ENCODE results near the gene RPS24.

- TF ChIP-seq CTCF (conservative IDR thresholded peaks at IDR 0.05; ENCODE audit: low read depth, low read length) (no peak), EZH2 (IDR thresholded peaks at IDR 0.05; ENCODE audit: low read length, unreplicated experiment) (no peak), EZH2phosphoT487 (IDR thresholded peaks at IDR 0.05; ENCODE audit: borderline replicate concordance, low read length) (no peak)
These were observed 2.4 kb downstream of the RPS24 start for GRCh38 chr10:78035933-78036583.

Data from PC-3 (cell line).